HUES6 (cell line): Measurements from ENCODE around the gene ZAR1.
A peak's percentile ranks its signal among the peaks of the same experiment; 100 is the strongest.
"Not testable (repeated sequence)": the region's sequence is repeated elsewhere in the genome, so short reads cannot be mapped to it uniquely, and the experiment has no call there.

Experiments
- H3K27ac ChIP-seq: 2 replicates; pipeline ENCODE4 v1.7.0; 2013; ENCODE audit warnings: low read depth, mild to moderate bottlenecking, low read length, inconsistent platforms
- H3K27me3 ChIP-seq: 2 replicates; pipeline ENCODE4 v1.6.1; 2013; ENCODE audit warnings: low read length; ENCODE audit not compliant: control insufficient read depth, insufficient read depth
- H3K36me3 ChIP-seq: 2 replicates; pipeline ENCODE4 v1.6.1; 2013; ENCODE audit warnings: low read length; ENCODE audit not compliant: control insufficient read depth, insufficient read depth
- H3K4me1 ChIP-seq: 2 replicates; pipeline ENCODE4 v1.6.1; 2013; ENCODE audit warnings: low read length; ENCODE audit not compliant: control insufficient read depth, insufficient read depth
- H3K4me3 ChIP-seq: 2 replicates; pipeline ENCODE4 v1.5.1; 2013; ENCODE audit warnings: low read depth, low read length
- H3K9ac ChIP-seq: one replicate; pipeline ENCODE4 v1.6.1; 2013; ENCODE audit warnings: mild to moderate bottlenecking, low read length
- H3K9me3 ChIP-seq: 2 replicates; pipeline ENCODE4 v1.6.1; 2013; ENCODE audit warnings: low read depth, low read length; ENCODE audit not compliant: control insufficient read depth, insufficient read depth

Gene ZAR1, protein sequence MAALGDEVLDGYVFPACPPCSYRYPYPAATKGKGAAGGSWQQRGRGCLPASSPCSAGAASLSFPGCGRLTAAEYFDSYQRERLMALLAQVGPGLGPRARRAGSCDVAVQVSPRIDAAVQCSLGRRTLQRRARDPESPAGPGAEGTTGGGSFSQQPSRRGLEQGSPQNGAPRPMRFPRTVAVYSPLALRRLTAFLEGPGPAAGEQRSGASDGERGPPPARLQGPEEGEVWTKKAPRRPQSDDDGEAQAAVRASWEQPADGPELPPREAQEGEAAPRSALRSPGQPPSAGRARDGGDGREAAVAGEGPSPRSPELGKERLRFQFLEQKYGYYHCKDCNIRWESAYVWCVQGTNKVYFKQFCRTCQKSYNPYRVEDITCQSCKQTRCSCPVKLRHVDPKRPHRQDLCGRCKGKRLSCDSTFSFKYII

GRCh38 chr4:48490012-48490679 is at the start of gene ZAR1:
ZAR1 (plus strand) TSS chr4:48490252; CDS start chr4:48490292, 40 bp downstream.
- H3K9me3 ChIP-seq: no peaks in the 10 kb centered on the region
- peaks cover 13% of the 10 kb centered on the region; the same call in 1 of the 2 replicates for H3K4me1 ChIP-seq
- H3K4me3 ChIP-seq: peak within 1 kb of the TSS; percentile 69
- H3K36me3 ChIP-seq: no peaks in the 10 kb centered on the region
- H3K9ac ChIP-seq: peak within 1 kb of the TSS; percentile 29
- no peak within 1 kb of the TSS for H3K27ac ChIP-seq
- H3K27me3 ChIP-seq: peaks cover 67% of the 10 kb centered on the region

- H3K27ac ChIP-seq, H3K4me3 ChIP-seq, H3K9me3 ChIP-seq: not testable (repeated sequence)
Measured at GRCh38 chr4:48440914-48441313, 49.1 kb upstream of the ZAR1 start.

GRCh38 chr4:48445704-48446103 is 44.3 kb upstream of the ZAR1 start:
- H3K27me3 ChIP-seq: no peaks in the 10 kb centered on the region
- H3K27ac ChIP-seq: no peak overlapping the region
- H3K9me3 ChIP-seq: no peaks in the 10 kb centered on the region
- H3K4me1 ChIP-seq: no peaks in the 10 kb centered on the region
- no peaks in the 10 kb centered on the region for H3K36me3 ChIP-seq
- H3K9ac ChIP-seq: no peak overlapping the region
- H3K4me3 ChIP-seq: no peak overlapping the region

More at GRCh38 chr4:48440914-48441313, 49.1 kb upstream of the ZAR1 start:
- H3K36me3 ChIP-seq, H3K4me1 ChIP-seq, H3K27me3 ChIP-seq, H3K9ac ChIP-seq: not testable (repeated sequence)

GRCh38 chr4:48446642-48447041 is 43.4 kb upstream of the ZAR1 start:
- Histone ChIP-seq H3K27ac (no peak overlapping the region), H3K36me3 (no peaks in the 10 kb centered on the region), H3K4me3 (no peak overlapping the region), H3K9ac (no peak overlapping the region), H3K27me3 (no peaks in the 10 kb centered on the region), H3K9me3 (no peaks in the 10 kb centered on the region), H3K4me1 (no peaks in the 10 kb centered on the region)

GRCh38 chr4:48449151-48449550 is 40.9 kb upstream of the ZAR1 start:
- H3K36me3 ChIP-seq: no peaks in the 10 kb centered on the region

DNA sequence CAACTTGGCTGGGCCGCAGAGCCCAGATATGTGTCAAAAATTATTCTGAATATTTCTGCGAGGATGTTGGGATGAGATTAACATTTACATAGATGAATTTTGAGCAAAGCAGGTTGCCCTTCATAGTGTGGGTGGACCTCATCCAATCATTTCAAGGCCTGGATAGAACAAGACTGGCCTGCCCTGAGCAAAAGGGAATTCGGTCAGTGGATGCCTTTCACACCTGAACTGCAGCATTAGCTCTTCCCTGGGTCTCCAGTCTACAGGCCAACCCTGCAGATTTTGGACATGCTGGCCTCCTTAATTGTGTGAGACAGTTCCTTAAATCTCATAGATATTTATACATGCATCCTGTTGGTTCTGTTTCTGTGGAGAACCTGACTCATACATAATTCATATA is 39.3 kb upstream of the ZAR1 start:
- H3K27me3 ChIP-seq: no peaks in the 10 kb centered on the region
- H3K4me3 ChIP-seq: no peak overlapping the region
- no peaks in the 10 kb centered on the region for H3K9me3 ChIP-seq
- H3K9ac ChIP-seq: no peak overlapping the region
- no peak overlapping the region for H3K27ac ChIP-seq
- no peaks in the 10 kb centered on the region for H3K4me1 ChIP-seq
- H3K36me3 ChIP-seq: no peaks in the 10 kb centered on the region

More at GRCh38 chr4:48449151-48449550, 40.9 kb upstream of the ZAR1 start:
- Histone ChIP-seq H3K9me3 (no peaks in the 10 kb centered on the region), H3K4me3 (no peak overlapping the region), H3K4me1 (no peaks in the 10 kb centered on the region), H3K9ac (no peak overlapping the region), H3K27ac (no peak overlapping the region), H3K27me3 (no peaks in the 10 kb centered on the region)

- H3K27ac ChIP-seq, H3K9ac ChIP-seq, H3K36me3 ChIP-seq, H3K27me3 ChIP-seq, H3K9me3 ChIP-seq, H3K4me3 ChIP-seq, H3K4me1 ChIP-seq: not testable (repeated sequence)
Measured at GRCh38 chr4:48451656-48452055, 38.4 kb upstream of the ZAR1 start.

- H3K9me3 ChIP-seq: no peaks in the 10 kb centered on the region
- H3K4me1 ChIP-seq: no peaks in the 10 kb centered on the region
- no peaks in the 10 kb centered on the region for H3K36me3 ChIP-seq
- no peak overlapping the region for H3K27ac ChIP-seq
- H3K4me3 ChIP-seq: no peak overlapping the region
- no peak overlapping the region for H3K9ac ChIP-seq
- H3K27me3 ChIP-seq: no peaks in the 10 kb centered on the region
Measured at GRCh38 chr4:48454591-48454990, 35.5 kb upstream of the ZAR1 start.

GRCh38 chr4:48461000-48461399 is 29.1 kb upstream of the ZAR1 start:
- no peak overlapping the region for H3K27ac ChIP-seq
- no peaks in the 10 kb centered on the region for H3K9me3 ChIP-seq
- no peaks in the 10 kb centered on the region for H3K27me3 ChIP-seq
- no peaks in the 10 kb centered on the region for H3K36me3 ChIP-seq
- no peaks in the 10 kb centered on the region for H3K4me1 ChIP-seq
- H3K9ac ChIP-seq: no peak overlapping the region
- no peak overlapping the region for H3K4me3 ChIP-seq

GRCh38 chr4:48462363-48462762 is 27.7 kb upstream of the ZAR1 start:
- Histone ChIP-seq H3K4me1 (no peaks in the 10 kb centered on the region), H3K27me3 (no peaks in the 10 kb centered on the region), H3K4me3 (no peak overlapping the region), H3K9me3 (no peaks in the 10 kb centered on the region), H3K27ac (no peak overlapping the region), H3K9ac (no peak overlapping the region), H3K36me3 (no peaks in the 10 kb centered on the region)

DNA sequence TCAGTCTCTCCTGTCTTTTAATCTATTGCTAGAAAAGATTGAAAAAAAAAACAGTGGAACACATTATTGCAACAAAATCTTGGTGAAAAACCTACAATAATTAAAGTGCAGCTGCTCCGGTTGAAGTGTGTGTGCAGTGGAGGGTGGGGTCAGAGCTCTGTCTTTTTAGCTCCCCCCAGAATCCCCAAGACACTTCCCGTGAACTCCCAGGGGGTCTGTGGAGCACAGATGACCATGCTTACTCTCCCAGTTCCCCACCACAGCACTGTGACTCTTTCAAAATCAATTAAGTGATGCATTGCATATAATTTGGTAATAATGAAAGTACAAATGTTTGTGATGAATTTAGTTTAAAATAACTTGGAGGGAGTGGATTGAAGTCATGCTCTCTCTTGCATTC is 22.6 kb upstream of the ZAR1 start:
- Histone ChIP-seq H3K27me3 (no peaks in the 10 kb centered on the region), H3K36me3 (no peaks in the 10 kb centered on the region), H3K27ac (no peak overlapping the region), H3K9me3 (no peaks in the 10 kb centered on the region), H3K4me3 (no peak overlapping the region), H3K4me1 (no peaks in the 10 kb centered on the region; the same call in 1 of the 2 replicates), H3K9ac (no peak overlapping the region)
